NK-92 treated with Interleukin-12 subunit alpha and Interleukin-12 subunit beta, amount 100 ng/mL, for 24 hours (cell line): Measurements from ENCODE around the gene CEMIP2.
"Not testable (repeated sequence)": the region's sequence is repeated elsewhere in the genome, so short reads cannot be mapped to it uniquely, and the experiment has no call there.

Source experiments
- DNase-seq: peaks from one replicate; lab custom pipeline; 2025; lab: John Stamatoyannopoulos, UW

CEMIP2 gene

GRCh38 chr9:71706176-71706575, 62.1 kb downstream of the CEMIP2 start:
- DNase-seq, result no peak

DNA sequence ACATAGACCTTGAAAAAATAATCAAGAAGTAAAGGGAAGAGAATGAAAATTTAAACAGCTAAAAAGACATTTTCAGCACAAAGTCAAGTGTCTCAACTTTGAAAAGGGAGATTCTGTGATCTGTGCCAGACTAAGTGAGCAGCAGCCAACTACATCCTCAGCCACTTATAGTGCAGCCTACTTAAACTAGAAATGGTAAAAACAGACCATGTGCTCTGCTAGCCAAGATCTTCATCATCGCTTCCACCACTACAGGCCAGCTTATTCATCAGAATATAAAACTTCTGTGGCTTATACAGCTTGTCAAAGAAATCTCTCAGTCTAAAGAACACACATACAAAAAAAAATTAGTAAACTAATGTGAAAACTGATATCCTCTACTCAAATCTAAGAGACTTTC, 63.5 kb downstream of the CEMIP2 start:
- DNase-seq, result no peak

- no peak for DNase-seq
Measured at GRCh38 chr9:71703172-71703872, 65.0 kb downstream of the CEMIP2 start.

- no peak for DNase-seq
Measured at GRCh38 chr9:71697882-71698281, 70.4 kb downstream of the CEMIP2 start.

GRCh38 chr9:71694332-71694731, 74.0 kb downstream of the CEMIP2 start:
- no peak for DNase-seq

DNA sequence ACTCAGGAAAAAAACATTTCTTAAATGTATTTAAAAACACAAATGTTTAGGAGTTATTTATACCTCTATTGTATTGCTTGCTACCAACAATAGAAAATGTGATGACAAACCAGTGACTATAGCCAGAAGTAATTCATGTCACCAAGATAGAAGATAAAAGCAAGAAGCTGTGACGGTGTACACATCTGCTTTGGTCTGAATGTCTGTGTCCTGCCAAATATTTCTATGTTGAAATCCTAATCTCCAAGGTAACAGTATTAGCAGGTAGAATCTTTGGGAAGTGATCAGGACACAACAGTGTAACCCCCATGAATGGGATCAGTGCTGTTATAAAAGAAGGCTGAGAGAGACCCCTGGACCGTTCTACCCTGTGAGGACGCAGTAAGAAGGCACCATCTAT, 74.7 kb downstream of the CEMIP2 start:
- no peak for DNase-seq

GRCh38 chr9:71692337-71692736, 76.0 kb downstream of the CEMIP2 start:
- DNase-seq, result no peak

DNA sequence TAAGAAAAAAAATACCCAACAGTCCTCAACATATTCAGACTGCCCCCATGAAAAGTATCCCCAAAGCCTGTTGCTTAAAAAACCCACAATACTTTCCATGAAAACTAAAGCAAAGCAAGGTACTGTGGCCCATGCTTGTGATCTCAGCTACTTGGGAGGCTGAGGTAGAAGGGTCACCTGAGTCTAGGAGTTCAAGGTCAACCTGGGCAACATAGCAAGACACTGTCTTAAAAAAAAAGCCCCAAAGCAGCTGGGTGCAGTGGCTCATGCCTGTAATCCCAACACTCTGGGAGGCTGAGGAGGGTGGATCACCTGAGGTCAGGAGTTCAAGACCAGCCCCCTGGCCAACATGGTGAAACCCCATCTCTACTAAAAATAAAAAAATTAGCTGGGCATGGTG, 76.7 kb downstream of the CEMIP2 start:
- DNase-seq, result not testable (repeated sequence)

DNA sequence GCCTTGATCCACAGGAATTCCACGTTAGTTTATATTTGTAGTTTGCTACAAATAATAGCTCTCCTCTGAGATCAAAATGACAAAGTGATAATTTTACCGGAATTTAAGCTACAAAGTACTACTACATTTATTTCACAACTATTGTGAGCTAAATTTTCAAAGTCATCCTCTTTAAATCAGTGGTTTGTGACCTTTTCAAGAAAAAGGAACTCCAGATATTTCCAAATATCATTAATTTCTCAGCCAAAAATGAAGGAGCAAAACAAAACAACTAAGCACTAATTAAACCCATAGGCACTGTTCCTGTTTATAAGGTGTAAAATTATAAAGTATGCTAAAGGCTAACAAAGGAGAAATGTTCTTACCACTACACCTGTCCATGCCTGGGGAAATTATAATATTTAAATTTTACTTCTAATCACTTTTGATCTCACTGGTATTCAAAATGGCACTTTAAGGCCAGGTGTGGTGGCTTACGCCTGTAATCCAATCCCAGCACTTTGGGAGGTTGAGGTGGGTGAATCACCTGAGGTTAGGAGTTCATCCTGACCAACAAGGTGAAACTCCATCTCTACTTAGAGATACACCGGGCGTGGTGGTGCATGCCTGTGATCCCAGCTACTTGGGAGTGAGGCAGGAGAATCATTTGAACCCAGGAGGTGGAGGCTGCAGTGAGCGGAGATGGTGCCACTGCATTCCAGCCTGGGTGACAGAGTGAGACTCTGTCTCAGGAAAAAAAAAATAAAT, 77.5 kb downstream of the CEMIP2 start:
- no peak for DNase-seq

GRCh38 chr9:71690063-71690688, 78.1 kb downstream of the CEMIP2 start:
- no peak for DNase-seq

- no peak for DNase-seq
Measured at GRCh38 chr9:71687676-71688075, 80.6 kb downstream of the CEMIP2 start.

DNA sequence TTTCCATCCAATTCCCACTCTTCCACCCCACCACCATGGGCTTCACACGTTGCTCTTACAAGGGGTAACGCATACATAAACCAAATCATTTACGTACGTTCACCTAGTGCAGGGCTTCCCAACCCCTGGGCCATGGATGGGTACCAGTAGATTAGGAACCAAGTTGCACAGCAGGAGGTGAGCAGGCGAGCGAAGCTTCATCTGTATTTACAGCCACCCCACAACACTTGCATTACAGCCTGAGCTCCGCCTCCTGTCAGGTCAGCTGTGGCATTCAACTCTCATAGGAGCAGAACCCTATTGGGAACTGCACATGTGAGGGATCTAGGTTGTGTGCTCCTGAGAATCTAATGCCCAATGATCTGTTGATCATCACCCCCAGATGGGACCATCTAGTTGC, 82.3 kb downstream of the CEMIP2 start:
- DNase-seq, result no peak

DNA sequence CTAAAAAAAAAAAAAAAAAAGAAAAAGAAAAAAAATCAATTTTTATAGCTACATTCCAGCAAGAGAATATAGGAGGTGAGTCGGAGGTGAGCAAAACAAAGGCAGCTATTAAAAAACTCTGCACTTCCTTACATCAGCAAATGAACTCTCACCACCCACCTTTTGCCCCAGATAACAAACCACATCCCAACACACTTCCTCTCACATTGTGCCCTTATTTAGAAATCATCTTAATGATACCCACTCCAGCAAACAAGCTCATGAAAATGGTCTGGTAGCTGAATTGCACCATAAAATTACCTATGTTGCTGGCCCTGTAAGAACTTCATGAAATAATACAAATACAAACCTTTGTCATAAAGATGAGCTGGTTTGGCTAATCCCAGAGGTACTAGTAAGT, 82.9 kb downstream of the CEMIP2 start:
- DNase-seq, result peak; percentile 7

DNA sequence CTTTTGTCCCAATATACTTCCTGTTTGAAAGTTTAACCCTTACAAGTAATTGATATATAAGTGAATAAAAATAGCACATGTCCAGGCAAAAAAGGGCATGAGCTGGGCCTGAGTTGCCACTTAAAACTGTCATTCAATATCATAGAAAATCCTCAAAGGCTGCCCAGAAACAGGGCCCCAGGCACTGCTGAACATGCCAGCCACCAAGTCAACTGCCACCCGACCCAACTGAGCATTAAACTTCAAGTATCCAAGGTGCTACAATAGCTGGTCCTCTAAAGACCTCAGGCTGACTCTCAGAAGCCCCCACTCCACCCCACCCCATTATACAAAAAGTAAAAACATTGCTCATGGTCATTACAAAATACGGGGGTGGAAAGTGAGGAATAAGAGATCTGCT, 83.7 kb downstream of the CEMIP2 start:
- DNase-seq, result no peak

DNA sequence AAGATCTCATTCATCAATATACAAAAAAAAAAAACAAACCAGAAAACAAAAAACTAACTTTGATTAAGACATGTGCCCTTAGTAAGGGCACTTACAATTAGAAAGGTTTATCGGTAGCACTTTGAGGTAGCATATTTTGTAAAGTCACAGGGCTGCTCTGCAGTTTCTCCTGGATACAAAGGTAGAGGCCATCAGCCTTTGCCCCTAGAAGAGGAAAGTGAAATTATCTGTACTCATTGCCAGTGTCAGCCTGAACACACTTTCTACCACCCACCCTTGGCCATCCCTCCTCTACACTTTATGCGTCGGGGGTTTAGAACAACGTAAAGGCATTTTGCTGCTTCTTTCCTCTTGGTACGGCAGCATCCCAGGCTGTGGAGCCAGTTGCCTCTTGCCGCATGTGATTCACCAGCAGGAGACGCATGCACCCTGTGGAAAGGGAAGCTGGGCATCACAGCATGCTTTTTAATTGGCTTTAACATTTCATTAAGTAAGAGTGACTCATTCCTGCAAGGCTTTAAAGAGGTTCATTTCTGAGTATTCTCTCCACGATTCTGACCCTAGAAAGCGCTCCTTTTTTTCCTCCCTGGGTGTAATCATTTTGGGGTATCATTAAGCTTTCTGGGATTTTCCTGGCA, 84.6 kb downstream of the CEMIP2 start:
- no peak for DNase-seq

DNA sequence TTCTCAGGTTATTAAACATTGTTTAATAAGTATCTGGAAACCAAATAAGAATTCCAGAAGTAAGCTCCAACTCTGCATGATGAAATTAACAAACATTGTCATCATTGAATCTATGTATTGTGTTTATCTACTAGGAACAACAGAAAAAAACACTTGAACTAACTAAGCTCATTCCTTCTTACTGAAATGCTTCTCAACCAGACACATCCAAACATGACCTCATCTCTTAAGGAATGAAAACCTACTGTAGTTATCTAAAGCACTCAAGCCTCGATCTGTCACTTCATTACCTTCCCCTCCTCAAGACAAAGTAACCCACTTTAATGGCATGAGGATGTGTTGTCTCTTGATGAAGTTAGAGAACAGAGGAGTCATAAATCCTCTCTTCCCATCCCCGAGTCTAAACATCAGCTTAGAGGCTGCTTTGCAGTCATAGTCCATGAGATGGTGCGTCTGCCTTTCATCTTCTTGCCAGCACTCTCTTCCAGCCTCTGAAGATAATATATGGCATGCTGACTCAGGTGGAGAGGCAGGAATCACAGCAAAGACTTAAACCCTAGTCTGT, 86.5 kb downstream of the CEMIP2 start:
- DNase-seq, result no peak

DNA sequence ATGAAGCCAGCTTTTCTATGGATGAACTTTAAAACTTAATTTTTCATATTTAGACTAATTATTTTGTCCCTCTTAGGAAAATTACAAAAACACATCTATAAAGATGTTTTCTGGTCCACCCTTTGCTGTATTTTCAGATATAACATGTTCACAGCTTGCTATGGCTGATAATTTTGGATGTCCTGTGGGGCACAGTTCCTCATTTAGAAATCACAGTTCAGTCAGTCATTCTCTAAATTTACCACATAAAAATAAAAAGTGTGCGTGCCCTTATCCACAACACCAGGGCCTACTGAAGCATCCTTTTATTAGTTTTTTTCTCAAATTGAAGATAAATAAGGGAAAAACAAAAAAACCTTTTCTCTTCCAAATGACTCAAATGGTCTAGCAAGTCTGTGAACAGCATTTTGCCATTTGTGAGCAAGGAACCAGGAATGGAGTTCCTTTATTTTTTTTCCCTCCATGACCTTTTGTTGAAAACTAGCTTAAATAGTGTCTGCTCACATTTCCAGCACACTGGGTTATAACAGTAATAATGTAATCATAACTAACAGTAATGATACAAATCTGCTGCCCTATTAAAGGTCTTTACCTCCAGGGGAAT, 87.1 kb downstream of the CEMIP2 start:
- DNase-seq, result no peak

GRCh38 chr9:71680189-71680980, 87.9 kb downstream of the CEMIP2 start:
- no peak for DNase-seq

DNA sequence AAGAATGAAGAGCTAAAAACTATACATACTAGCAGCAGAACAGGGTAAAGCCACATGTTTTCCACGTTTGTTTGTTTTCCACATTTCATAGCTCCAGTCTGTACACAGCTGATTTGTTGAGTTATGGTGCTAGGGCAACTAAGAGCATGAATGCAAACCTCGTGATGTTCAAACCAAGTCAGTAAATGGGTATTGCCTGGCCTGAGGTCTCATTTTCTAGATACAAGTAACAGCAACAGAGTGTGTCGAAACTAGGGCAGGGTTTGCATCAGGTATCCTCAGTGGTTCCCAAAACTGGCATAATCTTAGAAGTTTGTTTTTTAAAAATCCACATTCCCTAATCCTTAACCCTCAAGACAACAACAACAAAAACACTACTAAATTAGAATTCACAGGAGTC, 89.3 kb downstream of the CEMIP2 start:
- no peak for DNase-seq

GRCh38 chr9:71677209-71677608, 91.1 kb downstream of the CEMIP2 start:
- no peak for DNase-seq

GRCh38 chr9:71676460-71676859, 91.9 kb downstream of the CEMIP2 start:
- no peak for DNase-seq
